CD4-positive, alpha-beta T cell treated with Interleukin-21 for 1 hour (primary cell): Measurements from ENCODE around the gene WDFY4.

Experiments
- DNase-seq: peaks from one replicate; pipeline ENCODE4 v3.0.0-alpha.2; 2020

WDFY4 gene

GRCh38 chr10:49007129-49007528, 322.5 kb downstream of the WDFY4 start:
- DNase-seq = no peak

- DNase-seq = no peak
Measured at GRCh38 chr10:49008091-49008490, 323.4 kb downstream of the WDFY4 start.

- no peak for DNase-seq
Measured at GRCh38 chr10:49008505-49009198, 324.0 kb downstream of the WDFY4 start.

- DNase-seq = no peak
Measured at GRCh38 chr10:49009199-49009979, 324.7 kb downstream of the WDFY4 start.

- DNase-seq = no peak
Measured at GRCh38 chr10:49010295-49010694, 325.6 kb downstream of the WDFY4 start.

- no peak for DNase-seq
Measured at GRCh38 chr10:49010865-49011264, 326.2 kb downstream of the WDFY4 start.

- DNase-seq = no peak
Measured at GRCh38 chr10:49011756-49012155, 327.1 kb downstream of the WDFY4 start.

- no peak for DNase-seq
Measured at GRCh38 chr10:49012603-49013002, 327.9 kb downstream of the WDFY4 start.

GRCh38 chr10:49015700-49016099, 331.0 kb downstream of the WDFY4 start:
- DNase-seq = no peak

GRCh38 chr10:49021685-49022084, 337.0 kb downstream of the WDFY4 start:
- DNase-seq = no peak

GRCh38 chr10:49023071-49023470, 338.4 kb downstream of the WDFY4 start:
- DNase-seq = no peak

- DNase-seq = no peak
Measured at GRCh38 chr10:49023752-49024151, 339.1 kb downstream of the WDFY4 start.

- no peak for DNase-seq
Measured at GRCh38 chr10:49024484-49024883, 339.8 kb downstream of the WDFY4 start.

- no peak for DNase-seq
Measured at GRCh38 chr10:49025347-49025983, 340.8 kb downstream of the WDFY4 start.

- no peak for DNase-seq
Measured at GRCh38 chr10:49028639-49029038, 344.0 kb downstream of the WDFY4 start.

- DNase-seq = no peak
Measured at GRCh38 chr10:49029666-49030065, 345.0 kb downstream of the WDFY4 start.
